GM12878 (cell line): ENCODE results near the gene EXOC3L4. TPM values are rescaled to one million over a fixed set of nuclear protein-coding genes. Genes with fewer than 3 reads are reported as not detected.

Experiments
- ASH2L ChIP-seq: fragments of 300-600, 200-600 bp; sonication (generic); IDR thresholded peaks from 2 replicates; pipeline ENCODE4 v1.6.1; 2017; ENCODE audit warnings: low read depth, mild to moderate bottlenecking, borderline replicate concordance
- BACH1 ChIP-seq: fragments of 450-650 bp; IDR thresholded peaks from 2 replicates; pipeline ENCODE4 v1.6.1; 2017; ENCODE audit warnings: mild to moderate bottlenecking, borderline replicate concordance
- BRCA1 ChIP-seq: IDR thresholded peaks from 2 replicates; pipeline ENCODE4 v1.6.1; 2011; ENCODE audit warnings: low read depth, low read length, improper control_type of control experiment
- CTCF ChIP-seq, 3 experiments: IDR thresholded peaks in 2 of 3; conservative IDR thresholded peaks in 1 of 3; 2 replicates each; pipeline ENCODE4 v1.5.1; 2011; ENCODE audit warnings: low read depth in 3 of 3, low read length in 3 of 3, mild to moderate bottlenecking in 3 of 3, control low read depth in 2 of 3, moderate library complexity in 2 of 3, inconsistent platforms in 1 of 3, mixed read lengths in 1 of 3; ENCODE audit not compliant: control insufficient read depth in 2 of 3, insufficient read depth in 1 of 3; ENCODE audit errors: extremely low read depth in 1 of 3
- E4F1 ChIP-seq: fragments of 450-650 bp; IDR thresholded peaks from 2 replicates; pipeline ENCODE4 v1.6.1; 2018; ENCODE audit warnings: borderline replicate concordance, mild to moderate bottlenecking; ENCODE audit not compliant: partially characterized antibody
- GATAD2B ChIP-seq: fragments of 450-650 bp; conservative IDR thresholded peaks from 2 replicates; pipeline ENCODE4 v1.6.1; 2017; ENCODE audit warnings: low read depth, mild to moderate bottlenecking, moderate library complexity
- HSF1 ChIP-seq: fragments of 150-350 bp; IDR thresholded peaks from 2 replicates; pipeline ENCODE4 v1.6.1; 2014; ENCODE audit warnings: mild to moderate bottlenecking, low read depth, low read length
- IRF4 ChIP-seq: IDR thresholded peaks from 2 replicates; pipeline ENCODE4 v1.6.1; 2011; ENCODE audit warnings: low read depth, low read length
- MAX ChIP-seq: IDR thresholded peaks from 2 replicates; pipeline ENCODE4 v1.6.1; 2012; ENCODE audit warnings: low read depth, low read length, improper control_type of control experiment
- MXI1 ChIP-seq: fragments of 150-350 bp; IDR thresholded peaks from 2 replicates; pipeline ENCODE4 v1.6.1; 2011; ENCODE audit warnings: low read depth, mild to moderate bottlenecking, inconsistent platforms, low read length, improper control_type of control experiment
- NR2F1 ChIP-seq: fragments of 450-650 bp; conservative IDR thresholded peaks from 2 replicates; pipeline ENCODE4 v1.6.1; 2017; ENCODE audit warnings: mild to moderate bottlenecking
- PAX5 ChIP-seq: IDR thresholded peaks from 2 replicates; pipeline ENCODE4 v1.6.1; 2011; ENCODE audit warnings: low read depth, low read length, borderline replicate concordance
- POLR2AphosphoS5 ChIP-seq: IDR thresholded peaks from 2 replicates; pipeline ENCODE4 v1.6.1; 2011; ENCODE audit warnings: mild to moderate bottlenecking, low read length, inconsistent platforms
- RAD51 ChIP-seq: fragments of 450-650 bp; IDR thresholded peaks from 2 replicates; pipeline ENCODE4 v1.6.1; 2016; ENCODE audit warnings: moderate library complexity, mild to moderate bottlenecking, inconsistent platforms
- RELA ChIP-seq: fragments of 450-650 bp; IDR thresholded peaks from 2 replicates; pipeline ENCODE4 v1.8.0; 2014; ENCODE audit warnings: borderline replicate concordance; ENCODE audit not compliant: partially characterized antibody
- SMAD5 ChIP-seq: IDR thresholded peaks from 2 replicates; pipeline ENCODE4 v1.6.1; 2016; ENCODE audit warnings: antibody characterized with exemption, low read depth
- SREBF1 ChIP-seq: IDR thresholded peaks from 2 replicates; pipeline ENCODE4 v1.6.1; 2012; ENCODE audit warnings: mild to moderate bottlenecking, low read length
- WRNIP1 ChIP-seq: IDR thresholded peaks from 2 replicates; pipeline ENCODE4 v1.6.1; 2011; ENCODE audit warnings: low read depth, low read length, improper control_type of control experiment, borderline replicate concordance
- YBX1 ChIP-seq: fragments of 450-650 bp; IDR thresholded peaks from 2 replicates; pipeline ENCODE4 v1.6.1; 2016; ENCODE audit warnings: antibody characterized with exemption
- ZBED1 ChIP-seq: IDR thresholded peaks from 2 replicates; pipeline ENCODE4 v1.6.1; 2016; ENCODE audit warnings: borderline replicate concordance
- ZBTB11 ChIP-seq: fragments of 450-650 bp; formaldehyde crosslinking; IDR thresholded peaks from 2 replicates; pipeline ENCODE4 v1.5.0; 2022; ENCODE audit warnings: mild to moderate bottlenecking, missing genetic modification characterization
- ZNF207 ChIP-seq: fragments of 450-650 bp; IDR thresholded peaks from 2 replicates; pipeline ENCODE4 v1.6.1; 2014; ENCODE audit warnings: antibody characterized with exemption, mild to moderate bottlenecking, borderline replicate concordance
- polyA plus RNA-seq, 11 experiments: library from polyadenylated mRNA; depleted of rRNA in 4 of 11; unstranded in 6 of 11; stranded (reverse) in 5 of 11; fragments of >200 nt; fragmentation: Nextera tagmentation in 4 of 11; fragmentation: Illumina TruSeq in 1 of 11; extraction: Ambion mirVana in 4 of 11; extraction: Trizol in 1 of 11; gene quantifications; 1 replicate in 1 of 11; 2 replicates in 10 of 11; pipeline versions ENCODE4 v1.2.1 to v1.2.3, GENCODE V29; 2011 to 2016; ENCODE audit warnings: inconsistent platforms in 2 of 11, missing spikeins in 2 of 11, low read depth in 1 of 11
- total RNA-seq, 4 experiments: library from RNA; depleted of rRNA in 3 of 4; stranded (reverse); fragments of >200 nt in 3 of 4; fragmentation: Illumina TruSeq in 1 of 4; extraction: Trizol in 1 of 4; gene quantifications; 2 replicates each; pipeline versions ENCODE4 v1.2.1 to v1.2.3, GENCODE V29; 2013 to 2021

EXOC3L4 gene
- total and polyA plus RNA-seq, 10 of the 15 experiments (the other 5 are each of a cell fraction or from before 2014, with no cell fraction given), result not detected

- TF ChIP-seq ZBTB11 (CRISPR knock-in tag) (no peak), SMAD5 (no peak), POLR2AphosphoS5 (no peak), NR2F1 (no peak), IRF4 (0 out of 2 replicates have a peak, but pooled peaks have one; percentile 24), GATAD2B (0 out of 2 replicates have a peak, but pooled peaks have one; percentile 19), RAD51 (no peak), HSF1 (no peak), MAX (0 out of 2 replicates have a peak, but pooled peaks have one; percentile 2), MXI1 (no peak), PAX5 (no peak), ZNF207 (no peak), YBX1 (no peak), ZBED1 (no peak), SREBF1 (no peak), E4F1 (no peak), CTCF (IDR thresholded peaks at IDR 0.05 in 2 of 3, conservative IDR thresholded peaks at IDR 0.05 in 1 of 3; ENCODE audit: control insufficient read depth in 2 of 3, extremely low read depth in 1 of 3, insufficient read depth in 1 of 3, low read depth in 3 of 3, low read length in 3 of 3) (peak; percentile 82 to 95 (median 92)), WRNIP1 (0 out of 2 replicates have a peak, but pooled peaks have one; percentile 52), BRCA1 (no peak), ASH2L (no peak), RELA (peak; percentile 80), BACH1 (no peak)
Measured at GRCh38 chr14:103141117-103141796, 46.7 kb downstream of the EXOC3L4 start (continued).
